Cerebellar cortex (tissue), 1 donor: ENCODE results near the gene ADAM11.
"Not testable (repeated sequence)": the region's sequence is repeated elsewhere in the genome, so short reads cannot be mapped to it uniquely, and the experiment has no call there.

Experiments used
- DNase-seq: peaks from one replicate; pipeline ENCODE4 v3.0.0-alpha.2; 2015; ENCODE audit warnings: low spot score

ADAM11 gene, protein sequence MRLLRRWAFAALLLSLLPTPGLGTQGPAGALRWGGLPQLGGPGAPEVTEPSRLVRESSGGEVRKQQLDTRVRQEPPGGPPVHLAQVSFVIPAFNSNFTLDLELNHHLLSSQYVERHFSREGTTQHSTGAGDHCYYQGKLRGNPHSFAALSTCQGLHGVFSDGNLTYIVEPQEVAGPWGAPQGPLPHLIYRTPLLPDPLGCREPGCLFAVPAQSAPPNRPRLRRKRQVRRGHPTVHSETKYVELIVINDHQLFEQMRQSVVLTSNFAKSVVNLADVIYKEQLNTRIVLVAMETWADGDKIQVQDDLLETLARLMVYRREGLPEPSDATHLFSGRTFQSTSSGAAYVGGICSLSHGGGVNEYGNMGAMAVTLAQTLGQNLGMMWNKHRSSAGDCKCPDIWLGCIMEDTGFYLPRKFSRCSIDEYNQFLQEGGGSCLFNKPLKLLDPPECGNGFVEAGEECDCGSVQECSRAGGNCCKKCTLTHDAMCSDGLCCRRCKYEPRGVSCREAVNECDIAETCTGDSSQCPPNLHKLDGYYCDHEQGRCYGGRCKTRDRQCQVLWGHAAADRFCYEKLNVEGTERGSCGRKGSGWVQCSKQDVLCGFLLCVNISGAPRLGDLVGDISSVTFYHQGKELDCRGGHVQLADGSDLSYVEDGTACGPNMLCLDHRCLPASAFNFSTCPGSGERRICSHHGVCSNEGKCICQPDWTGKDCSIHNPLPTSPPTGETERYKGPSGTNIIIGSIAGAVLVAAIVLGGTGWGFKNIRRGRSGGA

DNA sequence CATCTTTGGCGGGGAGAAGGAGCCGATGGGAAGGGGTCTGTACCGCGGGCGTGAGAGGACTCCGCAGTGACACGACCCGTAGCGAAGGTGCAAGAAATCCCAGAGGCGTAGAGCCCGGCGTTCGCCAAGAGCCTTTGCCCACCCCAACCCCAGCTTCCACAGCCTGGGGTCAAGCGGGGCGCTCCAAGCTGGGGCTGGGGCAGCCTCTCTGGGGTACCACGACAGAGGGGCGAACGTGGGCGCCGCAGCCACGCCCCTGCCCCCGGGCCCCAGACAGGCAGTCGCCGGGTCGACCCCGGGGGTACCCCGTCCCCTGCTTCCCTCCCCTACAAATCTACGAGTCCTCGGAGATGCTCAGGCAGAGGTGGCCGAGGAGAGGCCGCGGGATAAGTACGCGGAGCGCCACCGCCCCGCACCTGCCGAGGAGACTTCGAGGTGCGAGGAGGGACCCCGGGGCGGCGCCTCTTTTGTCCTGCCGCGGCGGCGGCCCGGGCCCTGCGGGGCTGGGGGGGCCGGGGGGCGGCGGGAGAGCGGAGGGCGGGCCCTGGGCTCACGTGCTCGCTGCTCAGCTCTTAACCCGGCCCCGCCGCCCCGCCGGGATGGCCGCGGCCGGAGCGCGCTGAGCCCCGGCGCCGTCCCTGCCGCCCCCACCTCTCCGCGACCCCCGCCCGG is at the start of gene ADAM11:
ADAM11 (plus strand) TSS at position 575 of the 672 bp plus-strand sequence. CDS start 212 bp downstream, outside the sequence.
- DNase-seq = no peak

DNA sequence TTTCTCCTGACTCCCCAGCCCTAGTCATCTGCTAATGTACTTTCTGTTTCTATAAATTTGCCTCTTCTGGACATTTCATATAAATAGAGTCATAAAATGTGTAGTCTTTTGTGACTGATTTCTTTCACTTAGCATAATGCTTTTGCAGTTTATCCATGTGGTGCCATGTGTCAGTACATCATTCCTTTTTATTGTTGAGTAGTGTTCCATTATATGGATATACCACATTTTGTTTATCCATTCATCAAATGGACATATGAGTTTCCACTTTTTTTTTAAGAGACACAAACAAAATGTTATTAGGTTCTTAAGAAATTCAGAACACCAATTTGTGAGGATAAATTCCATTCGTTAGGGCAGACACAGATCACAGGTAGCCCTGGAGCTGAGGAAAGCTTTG is 39.3 kb upstream of the ADAM11 start:
- DNase-seq = no peak

DNA sequence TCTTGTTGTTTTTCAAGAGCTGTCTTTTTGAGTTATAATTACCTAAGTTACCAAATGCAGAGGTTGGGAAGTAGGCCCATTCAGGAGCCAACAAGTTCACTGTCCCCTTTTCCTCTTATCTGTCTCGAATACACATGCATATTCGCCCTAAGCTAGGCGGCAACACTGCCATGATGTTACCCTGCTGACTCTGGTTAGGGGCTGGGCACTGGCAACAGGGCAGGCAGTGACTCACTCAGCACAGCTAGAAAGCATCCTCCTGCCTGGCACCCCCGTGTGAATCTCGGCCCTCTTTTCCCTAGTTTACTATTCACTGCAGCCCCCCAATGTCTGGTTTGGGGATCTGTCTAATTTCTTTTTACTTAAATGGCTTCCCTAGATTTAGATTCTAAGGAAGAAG is 36.5 kb upstream of the ADAM11 start:
- no peak for DNase-seq

DNA sequence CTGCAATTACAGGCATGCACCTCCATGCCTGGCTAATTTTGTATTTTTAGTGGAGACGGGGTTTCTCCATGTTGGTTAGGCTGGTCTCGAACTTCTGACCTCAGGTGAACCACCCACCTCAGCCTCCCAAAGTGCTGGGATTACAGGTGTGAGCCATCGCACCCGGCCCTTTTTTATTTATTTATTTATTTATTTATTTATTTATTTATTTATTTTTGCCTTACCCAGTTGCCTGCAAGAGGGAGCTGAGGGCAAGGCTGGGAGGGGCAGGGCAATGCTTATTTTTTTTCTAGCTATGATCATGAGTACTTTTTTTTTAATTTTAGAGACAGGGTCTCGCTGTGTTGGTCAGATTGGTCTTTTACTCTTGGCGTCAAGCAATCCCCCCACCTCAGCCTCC is 32.7 kb upstream of the ADAM11 start:
- DNase-seq = not testable (repeated sequence)

DNA sequence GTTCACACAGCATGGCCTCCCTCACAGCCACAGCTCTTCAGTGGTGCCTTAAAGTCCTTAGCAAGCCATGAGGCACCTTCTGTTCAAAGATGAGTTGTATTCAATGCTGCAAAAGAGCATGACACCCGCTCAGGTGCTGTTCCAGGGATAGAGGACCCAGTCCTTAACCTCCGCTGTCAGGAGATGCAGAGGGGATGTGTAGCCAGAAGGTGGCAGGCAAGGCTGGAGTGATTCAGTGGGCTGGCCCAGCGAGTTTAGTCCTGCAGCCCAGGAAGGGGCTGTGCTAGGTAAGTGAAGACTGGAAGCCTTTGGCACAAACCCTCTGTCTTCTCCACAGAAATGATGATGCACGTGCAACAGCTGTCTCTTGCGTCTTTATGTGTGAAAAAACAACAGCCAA is 25.0 kb upstream of the ADAM11 start:
- peak; percentile 85 for DNase-seq

DNA sequence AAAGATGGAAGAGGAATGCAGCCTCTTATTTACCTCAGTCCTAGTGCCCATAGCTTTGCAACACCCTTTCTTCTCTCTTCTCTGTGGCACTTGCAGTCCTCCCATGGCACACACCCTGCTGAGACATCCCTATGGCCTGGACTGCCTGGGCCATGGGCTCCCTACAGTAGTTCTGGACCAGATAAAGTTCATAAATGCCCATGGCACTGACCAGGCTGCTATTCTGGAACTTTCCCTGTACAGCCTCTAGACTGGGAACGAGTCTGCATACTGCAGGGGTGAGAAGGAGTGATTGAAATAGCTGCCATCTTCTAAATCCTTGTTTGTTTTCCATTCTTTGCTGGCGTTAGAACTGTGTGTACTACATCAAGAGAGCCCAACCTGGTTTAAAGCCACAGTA is 24.5 kb upstream of the ADAM11 start:
- no peak for DNase-seq

DNA sequence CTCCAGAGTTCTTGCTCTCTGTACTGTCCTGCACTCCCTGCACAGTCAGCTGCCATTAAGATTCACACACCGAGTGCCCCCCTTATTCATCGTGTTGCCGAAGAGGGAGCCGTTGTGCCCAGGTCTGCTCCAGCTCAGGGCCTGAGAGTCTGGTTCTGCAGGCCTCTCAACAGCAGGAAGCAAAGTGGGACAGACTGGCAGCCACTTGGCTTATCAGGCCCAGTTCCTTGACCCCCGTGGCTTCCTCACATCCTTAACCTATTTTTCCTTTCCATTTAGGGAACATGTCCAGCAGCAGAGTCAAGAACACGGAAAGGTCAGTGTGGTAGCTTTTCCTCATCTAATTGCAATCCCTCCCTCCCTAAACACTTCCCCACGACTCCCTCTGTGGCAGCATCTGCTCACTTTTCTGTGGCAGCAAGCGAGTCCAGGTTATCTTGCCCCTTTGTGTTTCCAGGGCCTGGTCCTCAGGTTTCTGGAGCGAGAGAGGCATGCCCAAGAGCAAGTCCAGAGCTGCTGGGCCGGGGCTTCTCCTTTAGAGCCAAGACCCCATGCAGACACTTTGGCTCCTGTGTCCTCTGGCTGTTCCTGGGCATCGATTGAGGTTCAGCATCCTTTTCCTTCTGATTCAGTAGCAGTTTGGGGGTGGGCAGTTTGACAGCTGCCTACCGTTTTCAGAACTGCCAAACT is 22.1 kb upstream of the ADAM11 start:
- DNase-seq = peak; percentile 94

DNA sequence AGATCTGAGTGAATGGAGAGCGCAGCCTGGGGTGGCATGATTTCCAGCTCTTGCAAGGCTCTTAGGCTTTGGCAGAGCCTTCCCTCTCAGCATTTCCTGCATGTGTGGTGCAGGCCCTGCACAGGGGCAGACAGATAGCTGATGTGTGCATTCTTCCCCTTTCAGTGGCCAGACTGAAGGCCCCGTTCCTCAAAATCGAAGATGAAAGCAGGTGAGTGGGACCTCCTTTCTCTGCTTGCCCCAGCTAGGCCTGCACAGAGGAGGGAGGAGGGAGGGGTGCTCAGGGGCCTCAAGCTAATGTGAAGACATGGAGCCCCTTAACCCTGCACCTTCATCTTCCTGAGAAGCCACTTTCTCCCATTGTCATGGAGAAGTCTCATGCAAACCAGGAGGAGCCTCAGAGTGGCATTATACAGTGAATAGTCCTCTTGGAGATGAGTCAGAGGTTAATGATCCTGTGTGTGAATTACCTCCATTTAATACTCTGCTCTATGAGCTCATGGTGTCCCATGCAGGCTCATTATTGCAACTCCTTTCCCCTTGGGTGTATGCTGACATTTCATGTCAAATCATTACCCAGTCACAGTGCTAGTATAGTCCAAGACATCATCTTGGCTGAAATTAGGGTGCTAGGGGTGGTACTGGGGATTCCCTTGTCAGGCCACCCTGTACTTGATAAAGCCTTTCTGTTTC is 20.4 kb upstream of the ADAM11 start:
- no peak for DNase-seq

DNA sequence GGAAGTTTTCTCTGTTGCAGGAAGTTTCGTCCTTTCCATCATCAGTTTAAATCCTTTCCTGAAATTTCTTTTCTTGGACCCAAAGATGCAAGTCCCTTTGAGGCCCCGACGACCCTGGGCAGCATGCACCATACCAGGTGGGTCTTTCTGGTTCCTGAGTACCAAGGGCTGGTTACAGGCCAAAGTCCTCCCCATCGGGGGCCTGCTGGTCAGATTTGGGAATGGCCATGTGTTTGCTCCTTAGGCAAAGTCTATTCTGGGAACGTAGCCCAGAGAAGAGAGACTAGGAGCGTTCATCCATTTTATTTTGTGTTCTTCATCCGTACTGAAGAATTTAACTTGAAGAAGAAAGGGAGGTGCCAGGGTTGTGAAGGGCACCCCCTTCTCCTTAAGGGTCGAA is 17.5 kb upstream of the ADAM11 start:
- peak; percentile 78 for DNase-seq

DNA sequence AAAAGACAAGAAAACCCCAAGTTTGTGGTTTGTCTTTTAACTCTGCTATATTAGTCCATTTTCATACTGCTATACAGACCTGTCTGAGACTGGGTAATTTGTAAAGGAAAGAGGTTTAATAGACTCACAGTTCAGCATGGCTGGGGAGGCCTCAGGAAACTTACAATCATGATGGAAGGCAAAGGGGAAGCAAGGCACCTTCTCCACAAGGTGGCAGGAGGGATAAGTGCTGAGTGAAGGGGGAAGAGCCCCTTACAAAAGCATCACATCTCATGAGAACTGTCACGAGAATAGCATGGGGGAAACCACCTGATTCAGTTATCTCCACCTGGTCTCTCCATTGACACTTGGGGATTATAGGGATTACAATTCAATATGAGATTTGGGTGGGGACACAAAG is 13.5 kb upstream of the ADAM11 start:
- DNase-seq = no peak

DNA sequence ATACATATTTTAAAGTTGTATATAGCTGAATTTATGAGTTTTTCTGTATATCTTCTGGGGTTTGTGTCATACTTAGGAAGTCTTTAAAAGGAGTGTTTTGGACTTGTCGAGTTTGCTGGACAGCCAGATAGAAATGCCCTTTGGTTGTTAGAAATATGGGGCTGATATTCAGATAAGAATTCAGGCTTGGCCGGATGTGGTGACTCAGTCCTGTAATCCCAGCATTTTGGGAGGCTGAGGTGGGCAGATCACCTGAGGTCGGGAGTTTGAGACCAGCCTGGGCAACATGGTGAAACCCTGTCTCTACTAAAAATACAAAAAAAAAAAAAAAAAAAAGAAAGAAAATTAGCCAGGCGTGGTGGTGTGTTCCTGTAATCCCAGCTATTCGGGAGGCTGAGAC is 13.1 kb upstream of the ADAM11 start:
- not testable (repeated sequence) for DNase-seq

DNA sequence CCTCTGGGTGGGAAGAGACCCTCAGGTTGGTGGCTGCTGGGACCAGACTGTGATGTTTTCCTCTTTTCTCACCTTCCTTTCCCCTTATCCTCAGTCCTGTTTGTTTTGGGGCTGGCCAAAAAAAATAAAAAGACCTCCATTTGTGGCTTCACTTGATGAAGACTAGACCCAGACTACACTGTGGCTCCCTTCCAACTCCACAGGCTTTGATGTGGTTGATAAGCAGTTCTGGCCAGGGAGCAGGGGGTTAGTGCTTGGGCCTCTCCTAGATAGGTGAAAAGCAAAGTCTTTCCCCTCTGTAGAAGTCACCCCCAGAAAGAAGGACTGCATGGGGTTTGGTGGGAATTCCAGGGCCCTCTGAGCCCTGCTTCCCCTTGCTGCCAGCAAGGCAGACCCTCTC is 11.2 kb upstream of the ADAM11 start:
- no peak for DNase-seq

DNA sequence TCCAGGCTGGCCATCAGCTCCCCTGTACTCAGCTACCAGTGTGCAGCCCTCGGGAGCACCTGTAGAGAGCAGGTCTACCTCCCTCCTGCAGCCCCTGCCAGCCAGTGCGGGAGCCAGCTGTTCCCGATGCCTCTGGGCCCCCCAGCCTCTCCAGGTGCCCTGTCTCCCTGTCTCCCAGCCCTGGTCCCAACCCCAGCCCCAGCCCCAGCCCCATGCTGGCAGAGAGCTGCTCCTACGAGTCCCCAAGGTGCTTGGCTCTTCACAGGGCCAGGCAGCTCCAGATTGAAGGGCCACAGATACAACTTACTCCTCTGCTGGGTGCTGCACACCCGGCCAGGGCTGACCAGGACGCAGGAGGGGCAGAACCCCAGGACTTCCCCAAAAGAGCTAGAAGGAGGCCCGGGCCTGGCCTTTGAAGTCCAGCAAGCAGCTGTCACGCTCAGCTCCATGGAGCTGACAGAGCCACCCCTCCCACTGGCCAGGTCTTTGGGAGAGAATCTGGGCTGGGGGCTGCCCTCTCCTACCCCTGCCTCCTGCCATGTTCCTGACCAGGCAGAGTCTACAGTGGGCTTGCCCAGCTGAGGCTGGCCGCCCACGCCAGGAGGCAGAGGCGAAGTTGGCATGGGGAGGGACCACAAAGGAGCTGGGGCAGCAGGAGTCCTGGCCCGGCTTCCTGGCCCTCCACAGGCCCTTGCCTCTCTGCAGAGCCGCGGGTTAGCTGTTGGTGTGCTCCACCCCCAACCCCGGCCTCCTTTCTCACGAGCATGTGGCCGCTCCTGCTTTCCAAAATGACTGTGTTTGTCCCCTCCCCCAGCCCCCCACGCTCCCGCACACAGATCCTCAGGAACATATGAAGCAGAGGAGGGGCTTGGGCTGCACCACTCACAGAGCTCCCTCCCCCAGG is 9.5 kb upstream of the ADAM11 start:
- DNase-seq = peak; percentile 66

DNA sequence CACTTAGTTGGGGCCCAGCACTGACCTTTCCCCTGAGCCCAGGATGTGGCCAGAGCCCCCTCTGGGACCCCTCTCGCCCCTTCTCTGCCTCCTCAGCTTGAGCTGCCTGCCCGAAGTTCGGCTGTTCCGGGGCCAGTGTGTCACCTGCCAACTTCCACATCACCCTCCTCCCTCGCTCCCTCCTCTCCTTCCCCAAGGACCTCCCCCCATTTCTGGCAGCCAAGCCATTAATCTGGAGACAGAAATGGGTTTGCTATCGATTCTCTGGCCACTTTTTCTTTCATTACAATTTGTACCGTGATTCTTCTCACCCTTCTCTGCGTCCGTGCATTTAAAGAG is 8.8 kb upstream of the ADAM11 start:
- peak; percentile 38 for DNase-seq

DNA sequence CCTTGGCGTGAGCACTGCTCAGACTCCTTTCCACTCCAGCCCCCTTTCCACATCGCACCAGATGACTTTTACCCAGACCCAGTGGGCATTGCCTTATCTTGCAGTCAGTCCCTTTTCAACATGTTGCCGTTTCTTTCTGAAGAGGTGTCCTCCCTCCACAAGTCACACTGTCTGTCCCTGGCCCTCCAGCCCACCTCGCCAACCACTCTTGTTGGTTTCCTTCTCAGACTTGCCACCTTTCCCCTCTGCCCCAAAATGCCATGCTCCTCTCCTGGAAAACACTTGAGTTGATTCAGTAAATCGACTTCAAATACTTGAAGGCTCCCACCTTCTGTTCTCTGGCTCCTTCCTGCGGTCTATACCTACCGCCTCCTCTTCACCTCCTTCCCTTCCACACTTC is 7.5 kb upstream of the ADAM11 start:
- DNase-seq = no peak

DNA sequence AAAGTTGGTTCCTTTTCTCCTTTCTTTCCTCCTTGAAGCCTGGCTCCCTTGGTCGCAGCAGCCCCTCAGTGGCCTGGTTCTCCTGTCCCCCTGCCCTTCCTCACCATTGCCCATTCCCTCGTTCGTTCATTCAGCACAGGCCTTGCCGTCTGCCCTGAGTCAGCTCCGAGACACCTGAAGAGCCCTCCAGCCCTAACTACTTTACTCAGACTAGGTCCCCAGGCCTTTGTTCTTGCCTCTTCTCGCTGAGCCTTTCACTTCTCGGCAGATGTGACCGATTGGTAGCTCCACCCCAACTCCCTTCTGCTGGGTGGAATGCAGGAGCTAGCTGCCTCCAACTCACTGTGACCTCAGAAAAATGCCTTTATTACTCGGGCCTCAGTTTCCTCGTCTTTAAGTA is 7.0 kb upstream of the ADAM11 start:
- no peak for DNase-seq

DNA sequence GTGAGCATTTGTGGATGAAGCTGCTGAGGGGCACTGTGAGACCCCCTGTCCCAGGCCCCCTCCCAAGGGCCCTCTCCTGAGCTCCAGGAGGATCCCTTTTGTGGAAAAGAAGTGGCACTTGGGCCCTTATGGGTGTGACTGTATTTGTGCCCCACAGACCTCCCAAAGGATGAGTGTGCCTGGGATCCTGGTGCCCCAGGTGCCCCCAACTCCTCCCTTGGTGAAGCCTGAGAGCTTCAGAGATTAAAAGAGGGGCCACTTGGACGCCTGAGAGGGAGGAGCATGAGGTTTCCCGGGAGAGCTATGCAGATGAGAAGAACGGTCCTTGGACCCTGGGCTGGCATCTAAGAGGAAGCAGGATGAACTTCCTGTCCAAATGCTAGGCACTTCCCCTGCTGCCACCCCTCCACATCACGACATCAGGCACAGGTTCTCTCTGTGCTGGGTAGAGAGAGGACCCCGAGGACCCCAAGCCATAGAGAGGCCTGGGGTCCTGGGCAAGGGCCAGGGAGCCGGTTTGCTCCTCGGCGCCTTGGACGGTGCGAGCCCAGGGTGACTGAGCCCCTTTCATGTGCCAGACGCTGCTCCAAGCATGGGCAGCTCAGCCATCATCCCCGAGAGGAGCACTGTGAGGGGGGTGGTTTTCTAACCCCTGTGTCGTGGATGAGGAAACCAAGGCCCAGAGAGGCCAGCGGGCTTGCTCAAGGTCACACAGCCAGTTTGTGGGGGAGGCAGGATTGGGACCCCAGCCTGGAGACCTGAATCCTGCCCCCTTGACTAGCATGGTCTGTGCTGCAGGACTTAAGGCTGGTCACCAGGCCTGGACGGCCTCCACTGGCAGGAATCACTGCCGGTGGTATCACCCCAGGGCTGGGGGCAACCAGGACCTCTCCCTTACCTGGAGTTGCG is 5.6 kb upstream of the ADAM11 start:
- DNase-seq = no peak

DNA sequence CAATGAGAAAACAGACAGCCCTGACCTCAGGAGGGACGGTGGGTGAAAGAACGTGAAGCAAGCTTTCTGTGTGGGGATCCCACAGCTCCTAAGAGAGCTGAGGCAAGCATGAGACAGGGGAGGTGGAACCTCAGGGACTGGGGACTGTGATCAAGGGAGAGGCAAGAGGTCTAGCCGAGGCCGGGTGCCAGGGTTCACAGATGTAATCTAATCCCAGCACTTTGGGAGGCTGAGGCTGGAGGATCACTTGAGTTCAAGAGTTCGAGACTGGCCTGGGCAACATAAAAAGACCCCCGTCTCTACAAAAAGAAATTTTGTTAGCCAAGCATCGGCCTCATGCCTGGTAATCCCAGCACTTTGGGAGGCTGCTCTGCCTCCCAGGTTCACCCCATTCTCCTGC is 4.5 kb upstream of the ADAM11 start:
- no peak for DNase-seq

DNA sequence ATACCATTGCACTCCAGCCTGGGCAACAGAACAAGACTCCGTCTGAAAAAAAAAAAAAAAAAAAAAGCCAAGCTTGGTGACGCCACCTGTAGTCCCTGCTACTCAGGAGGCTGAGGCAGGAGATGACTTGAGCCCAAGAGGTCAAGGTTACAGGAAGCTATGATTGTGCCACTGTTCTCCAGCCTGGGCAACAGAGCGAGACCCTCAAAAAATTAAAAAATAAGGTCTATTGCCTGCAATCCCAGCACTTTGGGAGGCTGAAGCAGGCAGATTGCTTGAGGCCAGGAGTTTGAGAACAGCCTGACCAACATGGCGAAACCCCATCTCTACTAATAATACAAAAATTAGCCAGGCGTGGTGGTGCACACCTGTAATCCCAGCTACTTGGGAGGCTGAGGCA is 3.6 kb upstream of the ADAM11 start:
- DNase-seq = not testable (repeated sequence)
